Fibroblast of lung (primary cell): ENCODE results near the gene MAN1A1. TPM values are rescaled to one million over a fixed set of nuclear protein-coding genes. Genes with fewer than 3 reads are reported as not detected.

ENCODE experiments used
- DNase-seq, 2 donors: peaks; one replicate each; pipeline versions ENCODE4 v3.0.0 to v3.0.0-alpha.2; 2010; ENCODE audit warnings: low read depth in 2 of 2
- H2AFZ ChIP-seq: 2 replicates; pipeline ENCODE4 v1.5.1; 2012; ENCODE audit warnings: low read length, control low read depth, inconsistent platforms
- H3K27ac ChIP-seq: 2 replicates; pipeline ENCODE4 v1.5.1; 2011; ENCODE audit warnings: low read length, control low read depth; ENCODE audit not compliant: insufficient read depth
- H3K27me3 ChIP-seq: 2 replicates; pipeline ENCODE4 v1.5.1; 2011; ENCODE audit warnings: mild to moderate bottlenecking, low read length; ENCODE audit not compliant: control insufficient read depth, insufficient read depth
- H3K36me3 ChIP-seq: 2 replicates; pipeline ENCODE4 v1.5.1; 2011; ENCODE audit warnings: low read length; ENCODE audit not compliant: control insufficient read depth, insufficient read depth
- H3K4me1 ChIP-seq: 2 replicates; pipeline ENCODE4 v1.5.1; 2011; ENCODE audit warnings: low read length; ENCODE audit not compliant: control insufficient read depth, insufficient read depth; ENCODE audit errors: extremely low read depth
- H3K4me2 ChIP-seq: 2 replicates; pipeline ENCODE4 v1.5.1; 2011; ENCODE audit warnings: low read length, control low read depth; ENCODE audit not compliant: insufficient read depth; ENCODE audit errors: extremely low read depth
- H3K4me3 ChIP-seq, 4 experiments: fragments of 200-600 bp in 1 of 4; sonication (generic) in 1 of 4; replicated peaks in 1 of 4; 2 replicates each; pipeline ENCODE4 v1.5.1; 2011 to 2016; ENCODE audit warnings: low read length in 4 of 4, low read depth in 3 of 4, mild to moderate bottlenecking in 3 of 4, control low read depth in 2 of 4, inconsistent platforms in 1 of 4, mixed read lengths in 1 of 4; ENCODE audit not compliant: insufficient read depth in 1 of 4; ENCODE audit errors: control extremely low read depth in 1 of 4
- H3K79me2 ChIP-seq: 2 replicates; pipeline ENCODE4 v1.5.1; 2012; ENCODE audit warnings: mild to moderate bottlenecking, low read length, inconsistent platforms; ENCODE audit not compliant: control insufficient read depth, insufficient read depth
- H3K9ac ChIP-seq: 2 replicates; pipeline ENCODE4 v1.5.1; 2011; ENCODE audit warnings: mild to moderate bottlenecking, low read length, control low read depth; ENCODE audit not compliant: insufficient read depth
- H3K9me3 ChIP-seq: 2 replicates; pipeline ENCODE4 v1.5.1; 2012; ENCODE audit warnings: low read depth, low read length; ENCODE audit not compliant: control insufficient read depth, insufficient read depth
- H4K20me1 ChIP-seq: 2 replicates; pipeline ENCODE4 v1.5.1; 2011; ENCODE audit warnings: low read length; ENCODE audit not compliant: control insufficient read depth, insufficient read depth; ENCODE audit errors: extremely low read depth
- CTCF ChIP-seq, 2 donors: IDR thresholded peaks in 1 of 2; conservative IDR thresholded peaks in 1 of 2; 1 replicate in 1 of 2; 2 replicates in 1 of 2; pipeline ENCODE4 v1.5.1; 2011 to 2012; ENCODE audit warnings: low read length in 2 of 2, control low read depth in 1 of 2, inconsistent platforms in 1 of 2, low read depth in 1 of 2, mild to moderate bottlenecking in 1 of 2
- EZH2 ChIP-seq: IDR thresholded peaks from 2 replicates; pipeline ENCODE4 v1.5.1; 2012; ENCODE audit warnings: low read length, control low read depth, mild to moderate bottlenecking; ENCODE audit errors: missing control alignments
- polyA plus RNA-seq, 2 donors: library from polyadenylated mRNA; depleted of rRNA in 1 of 2; stranded (reverse) in 1 of 2; unstranded in 1 of 2; fragments of >200 nt; gene quantifications; 2 replicates each; pipeline ENCODE4 v1.2.1, GENCODE V29; 2011 to 2012; ENCODE audit warnings: missing spikeins in 1 of 2
- total RNA-seq: library from RNA; depleted of rRNA; stranded (reverse); fragments of >200 nt; gene quantifications from 2 replicates; pipeline ENCODE4 v1.2.1, GENCODE V29; 2014

The MAN1A1 gene
- total and polyA plus RNA-seq, 2 donors (not counting 1 experiment from before 2014, with no cell fraction given), result 39.5 to 120 TPM

- Histone ChIP-seq H3K4me2 (no peak overlapping the region), H3K4me1 (no peaks in the 10 kb centered on the region), H3K27me3 (no peaks in the 10 kb centered on the region), H3K36me3 (no peaks in the 10 kb centered on the region), H4K20me1 (no peaks in the 10 kb centered on the region), H3K9ac (no peak overlapping the region), H3K4me3 (no peak overlapping the region), H3K27ac (no peak overlapping the region), H3K9me3 (no peaks in the 10 kb centered on the region), H3K79me2 (peaks cover 2% of the 10 kb centered on the region), H2AFZ (no peak overlapping the region)
- TF ChIP-seq EZH2 (no peak), CTCF (conservative IDR thresholded peaks at IDR 0.05 in 1 of 2, IDR thresholded peaks at IDR 0.05 in 1 of 2; ENCODE audit: low read depth in 1 of 2, low read length in 2 of 2) (no peak)
- no peak for DNase-seq
These were observed 14.9 kb downstream of the MAN1A1 start for GRCh38 chr6:119334535-119335264.

- Histone ChIP-seq H3K4me2 (no peak overlapping the region), H3K79me2 (peaks cover 2% of the 10 kb centered on the region), H2AFZ (no peak overlapping the region), H3K27me3 (no peaks in the 10 kb centered on the region), H3K27ac (no peak overlapping the region), H3K36me3 (no peaks in the 10 kb centered on the region), H3K4me3 (no peak overlapping the region), H4K20me1 (no peaks in the 10 kb centered on the region), H3K4me1 (no peaks in the 10 kb centered on the region), H3K9ac (no peak overlapping the region), H3K9me3 (no peaks in the 10 kb centered on the region)
- DNase-seq, result no peak
- TF ChIP-seq CTCF (conservative IDR thresholded peaks at IDR 0.05 in 1 of 2, IDR thresholded peaks at IDR 0.05 in 1 of 2; ENCODE audit: low read depth in 1 of 2, low read length in 2 of 2) (peak; percentile 11 to 29), EZH2 (no peak)
These were observed 15.8 kb downstream of the MAN1A1 start for GRCh38 chr6:119333707-119334295.

GRCh38 chr6:119333063-119333609 lies 16.4 kb downstream of the MAN1A1 start:
- H3K79me2 ChIP-seq, result no peaks in the 10 kb centered on the region
- H3K9me3 ChIP-seq, result no peaks in the 10 kb centered on the region
- no peak overlapping the region for H3K27ac ChIP-seq
- H3K36me3 ChIP-seq, result no peaks in the 10 kb centered on the region
- H2AFZ ChIP-seq, result no peak overlapping the region
- H3K27me3 ChIP-seq, result no peaks in the 10 kb centered on the region
- H4K20me1 ChIP-seq, result no peaks in the 10 kb centered on the region
- H3K4me1 ChIP-seq, result no peaks in the 10 kb centered on the region
- TF ChIP-seq EZH2 (no peak), CTCF (conservative IDR thresholded peaks at IDR 0.05 in 1 of 2, IDR thresholded peaks at IDR 0.05 in 1 of 2; ENCODE audit: low read depth in 1 of 2, low read length in 2 of 2) (no peak)
- H3K4me2 ChIP-seq, result no peak overlapping the region
- no peak overlapping the region for H3K4me3 ChIP-seq
- no peak for DNase-seq
- no peak overlapping the region for H3K9ac ChIP-seq
